GM13976 (cell line): Measurements from ENCODE around the gene REEP3.

ENCODE experiments used
- DNase-seq: peaks from one replicate; pipeline ENCODE4 v3.0.0; 2012; ENCODE audit warnings: low spot score
- CTCF ChIP-seq: IDR thresholded peaks from 2 replicates; pipeline ENCODE4 v1.5.1; 2012; ENCODE audit warnings: borderline replicate concordance, mild to moderate bottlenecking; ENCODE audit not compliant: insufficient read depth; ENCODE audit errors: extremely low read depth, missing control alignments, control extremely low read depth
- in situ Hi-C: fragments of 300-500 bp; cut with MboI; formaldehyde crosslinking; loops from one replicate; pipeline ENCODE4 v1.12.0; 2022; ENCODE audit warnings: low sequenced_read_pairs, mixed read lengths, inconsistent platforms; ENCODE audit not compliant: unreplicated experiment

Gene REEP3

GRCh38 chr10:63642808-63643207, 121.6 kb downstream of the REEP3 start:
- in situ Hi-C loops: no loop called here
- no peak for TF ChIP-seq CTCF
- DNase-seq: no peak

GRCh38 chr10:63644418-63645142, 123.4 kb downstream of the REEP3 start:
- DNase-seq: no peak
- in situ Hi-C loops: no loop called here
- no peak for TF ChIP-seq CTCF

GRCh38 chr10:63645195-63645594, 124.0 kb downstream of the REEP3 start:
- no peak for DNase-seq
- no peak for TF ChIP-seq CTCF
- in situ Hi-C loops: no loop called here

DNA sequence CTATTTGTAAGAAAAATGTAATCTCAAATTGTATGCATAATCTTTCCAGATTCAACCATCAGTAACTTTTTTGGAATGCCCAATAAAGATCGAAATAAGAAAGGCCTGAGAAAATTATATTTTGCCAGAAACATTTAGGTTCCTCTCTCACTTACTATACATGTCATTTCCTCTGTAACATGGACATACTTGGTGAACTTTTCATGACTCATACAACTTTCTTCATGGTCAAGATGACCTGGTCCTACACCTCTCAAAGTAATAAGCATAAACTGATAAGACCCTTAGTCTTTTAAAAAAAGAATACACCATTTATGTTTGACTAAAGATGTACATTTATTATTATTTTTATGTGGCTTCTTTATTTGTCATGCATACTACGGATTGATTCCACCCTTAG, 125.3 kb downstream of the REEP3 start:
- DNase-seq: peak; percentile 39
- no peak for TF ChIP-seq CTCF
- in situ Hi-C loops: no loop called here

- no peak for TF ChIP-seq CTCF
- no peak for DNase-seq
- in situ Hi-C loops: no loop called here
Observed at GRCh38 chr10:63651864-63652263, 130.7 kb downstream of the REEP3 start.

DNA sequence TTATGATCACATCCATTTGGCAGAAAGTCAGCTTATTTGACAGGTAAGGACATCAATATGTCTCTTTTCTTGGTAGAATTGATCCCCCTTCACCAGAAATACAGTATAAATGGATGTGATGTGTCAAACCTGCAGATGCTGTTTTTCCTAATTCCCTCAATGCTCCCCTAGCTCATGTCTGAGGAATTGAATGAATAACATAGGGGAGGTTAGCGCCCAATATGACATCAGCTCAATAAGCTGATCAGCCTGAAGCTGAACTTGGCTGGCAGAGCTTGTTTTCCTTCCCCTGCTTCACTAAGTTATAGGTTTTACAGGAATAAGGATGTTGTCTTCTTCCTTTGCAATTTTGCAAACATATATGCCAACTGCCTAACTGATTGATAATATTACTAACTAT, 132.5 kb downstream of the REEP3 start:
- in situ Hi-C loops: no loop called here

More for the DNA sequence above, 132.5 kb downstream of the REEP3 start:
- TF ChIP-seq CTCF: no peak
- no peak for DNase-seq
